ENCODE data around the gene DUSP5.

- no peak for TF ChIP-seq CTCF (conservative IDR thresholded peaks at IDR 0.05; ENCODE audit: low read length)
- TF ChIP-seq EZH2phosphoT487 (IDR thresholded peaks at IDR 0.05; ENCODE audit: borderline replicate concordance, low read depth, low read length): no peak
Observed at GRCh38 chr10:110508806-110509544, 11.3 kb downstream of the DUSP5 start.

Measured in OCI-LY7 (cell line).